Neural cell (in vitro differentiated cells): ENCODE data around the gene SDK1. TPM values are rescaled to one million over a fixed set of nuclear protein-coding genes. Genes with fewer than 3 reads are reported as not detected.

Experiments
- H2AFZ ChIP-seq: fragments of 200-600, 300-800 bp; sonication (generic), shearing (Covaris generic); 2 replicates; pipeline ENCODE4 v1.6.0; 2014; ENCODE audit warnings: low read depth, mild to moderate bottlenecking, antibody characterized with exemption, low read length, moderate library complexity
- H3F3A ChIP-seq: fragments of 200-600 bp; shearing (Covaris generic); 2 replicates; pipeline ENCODE4 v1.6.1; 2016; ENCODE audit warnings: mild to moderate bottlenecking, moderate library complexity, mixed read lengths, antibody characterized with exemption, low read length; ENCODE audit not compliant: insufficient read depth, poor library complexity, severe bottlenecking
- H3K27ac ChIP-seq: fragments of 200-600, 300-800 bp; sonication (generic), shearing (Covaris generic); 2 replicates; pipeline ENCODE4 v1.5.1; 2014; ENCODE audit warnings: mild to moderate bottlenecking, low read length, moderate library complexity
- H3K27me3 ChIP-seq: fragments of 300-800, 200-600 bp; sonication (generic), shearing (Covaris generic); 2 replicates; pipeline ENCODE4 v1.6.0; 2014; ENCODE audit warnings: mild to moderate bottlenecking, low read depth, low read length, moderate library complexity; ENCODE audit not compliant: insufficient read depth
- H3K36me3 ChIP-seq: fragments of 300-800, 200-600 bp; sonication (generic), shearing (Covaris generic); 2 replicates; pipeline ENCODE4 v1.5.1; 2014; ENCODE audit warnings: mild to moderate bottlenecking, antibody characterized with exemption, low read length, moderate library complexity; ENCODE audit not compliant: insufficient read depth
- H3K4me2 ChIP-seq: fragments of 300-800, 200-600 bp; sonication (generic), shearing (Covaris generic); 2 replicates; pipeline ENCODE4 v1.6.0; 2014; ENCODE audit warnings: mild to moderate bottlenecking, low read length
- H3K4me3 ChIP-seq: fragments of 300-800, 200-600 bp; sonication (generic), shearing (Covaris generic); 2 replicates; pipeline ENCODE4 v1.5.1; 2014; ENCODE audit warnings: mild to moderate bottlenecking, low read length, moderate library complexity
- H3K79me2 ChIP-seq: fragments of 200-600 bp; shearing (Covaris generic); replicated peaks from 2 replicates; pipeline ENCODE4 v1.6.0; 2014; ENCODE audit warnings: mild to moderate bottlenecking, low read length, moderate library complexity; ENCODE audit not compliant: insufficient read depth
- H3K9ac ChIP-seq: fragments of 300-800, 200-600 bp; sonication (generic), shearing (Covaris generic); 2 replicates; pipeline ENCODE4 v1.6.1; 2016; ENCODE audit warnings: mild to moderate bottlenecking, low read length, mixed read lengths
- H3K9me2 ChIP-seq: fragments of 200-600 bp; shearing (Covaris generic); 2 replicates; pipeline ENCODE4 v1.6.1; 2016; ENCODE audit warnings: mild to moderate bottlenecking, low read length, mixed read lengths; ENCODE audit not compliant: insufficient read depth
- H3K9me3 ChIP-seq: fragments of 200-600, 300-800 bp; sonication (generic), shearing (Covaris generic); 2 replicates; pipeline ENCODE4 v1.6.1; 2016; ENCODE audit warnings: mild to moderate bottlenecking, mixed run types, low read length, moderate library complexity, mixed read lengths
- H4K20me1 ChIP-seq: fragments of 200-600 bp; shearing (Covaris generic); 2 replicates; pipeline ENCODE4 v1.6.1; 2016; ENCODE audit warnings: mild to moderate bottlenecking, mixed run types; ENCODE audit not compliant: insufficient read depth
- CTCF ChIP-seq: fragments of 450-650 bp; IDR thresholded peaks from 2 replicates; pipeline ENCODE4 v1.5.1; 2014; ENCODE audit warnings: antibody characterized with exemption, mild to moderate bottlenecking, moderate library complexity; ENCODE audit not compliant: poor library complexity, severe bottlenecking
- EP300 ChIP-seq: fragments of 450-650 bp; conservative IDR thresholded peaks from 2 replicates; pipeline ENCODE4 v1.6.1; 2014; ENCODE audit warnings: antibody characterized with exemption, mild to moderate bottlenecking, moderate library complexity; ENCODE audit not compliant: poor library complexity, severe bottlenecking
- EZH2 ChIP-seq: fragments of 200-600, 300-800 bp; shearing (Covaris generic), sonication (generic); IDR thresholded peaks from 2 replicates; pipeline ENCODE4 v1.6.1; 2014; ENCODE audit warnings: antibody characterized with exemption, low read length, borderline replicate concordance, mild to moderate bottlenecking; ENCODE audit not compliant: insufficient read depth, poor library complexity, severe bottlenecking
- MXI1 ChIP-seq: fragments of 450-650 bp; conservative IDR thresholded peaks from 2 replicates; pipeline ENCODE4 v1.6.1; 2014; ENCODE audit warnings: antibody characterized with exemption, mild to moderate bottlenecking; ENCODE audit not compliant: poor library complexity, severe bottlenecking
- POLR2AphosphoS5 ChIP-seq: IDR thresholded peaks from 2 replicates; pipeline ENCODE4 v1.6.1; 2012
- RAD21 ChIP-seq: fragments of 450-650 bp; conservative IDR thresholded peaks from 2 replicates; pipeline ENCODE4 v1.6.1; 2014; ENCODE audit warnings: antibody characterized with exemption, mild to moderate bottlenecking, moderate library complexity
- SMC3 ChIP-seq: fragments of 450-650 bp; conservative IDR thresholded peaks from 2 replicates; pipeline ENCODE4 v1.6.1; 2014; ENCODE audit warnings: antibody characterized with exemption, mild to moderate bottlenecking, moderate library complexity; ENCODE audit not compliant: poor library complexity
- TAF1 ChIP-seq: IDR thresholded peaks from 2 replicates; pipeline ENCODE4 v1.6.1; 2012; ENCODE audit warnings: low read depth
- polyA plus RNA-seq: library from polyadenylated mRNA; depleted of rRNA; stranded (reverse); fragments of >200 nt; gene quantifications from 2 replicates; pipeline ENCODE4 v1.2.3, GENCODE V29; 2014
- TF ChIP-seq, protein P1 (sequence below): IDR thresholded peaks from 2 replicates; pipeline ENCODE4 v1.6.1; 2012; ENCODE audit warnings: borderline replicate concordance

Gene SDK1
- polyA plus RNA-seq, 1 donor from 2014 or later = 2.7 TPM

DNA sequence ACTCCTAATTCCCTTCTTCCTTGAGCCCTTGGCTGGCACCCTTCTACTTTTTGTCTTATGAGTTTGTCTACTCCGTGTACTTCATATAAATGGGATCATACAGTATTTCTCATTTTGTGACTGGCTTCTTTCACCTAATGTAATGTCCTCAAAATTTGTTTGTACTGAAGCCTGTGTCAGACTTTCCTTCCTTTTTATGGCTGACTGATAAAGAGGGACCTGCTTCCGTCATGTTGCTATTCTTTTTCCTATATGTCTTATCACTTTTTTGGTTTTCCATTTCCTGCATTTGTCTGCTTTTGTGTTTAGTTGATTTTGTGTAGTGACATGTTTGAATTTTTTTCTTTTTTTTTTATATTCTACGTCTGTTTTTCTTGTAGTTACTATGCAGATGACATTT is 470.9 kb downstream of the SDK1 start:
- Histone ChIP-seq H3K79me2 (no peaks in the 10 kb centered on the region), H4K20me1 (no peaks in the 10 kb centered on the region), H3K27ac (no peak overlapping the region), H3K9me2 (no peaks in the 10 kb centered on the region), H3K4me2 (no peak overlapping the region), H3F3A (no peaks in the 10 kb centered on the region), H3K36me3 (no peaks in the 10 kb centered on the region), H3K27me3 (no peaks in the 10 kb centered on the region), H2AFZ (no peak overlapping the region), H3K9me3 (no peaks in the 10 kb centered on the region), H3K4me3 (no peak overlapping the region), H3K9ac (no peak overlapping the region)
- no peak for TF ChIP-seq CTCF
- no peak for TF ChIP-seq EZH2
- TF ChIP-seq SMC3 = no peak
- TF ChIP-seq RAD21 = no peak
- TF ChIP-seq, protein P1, sequence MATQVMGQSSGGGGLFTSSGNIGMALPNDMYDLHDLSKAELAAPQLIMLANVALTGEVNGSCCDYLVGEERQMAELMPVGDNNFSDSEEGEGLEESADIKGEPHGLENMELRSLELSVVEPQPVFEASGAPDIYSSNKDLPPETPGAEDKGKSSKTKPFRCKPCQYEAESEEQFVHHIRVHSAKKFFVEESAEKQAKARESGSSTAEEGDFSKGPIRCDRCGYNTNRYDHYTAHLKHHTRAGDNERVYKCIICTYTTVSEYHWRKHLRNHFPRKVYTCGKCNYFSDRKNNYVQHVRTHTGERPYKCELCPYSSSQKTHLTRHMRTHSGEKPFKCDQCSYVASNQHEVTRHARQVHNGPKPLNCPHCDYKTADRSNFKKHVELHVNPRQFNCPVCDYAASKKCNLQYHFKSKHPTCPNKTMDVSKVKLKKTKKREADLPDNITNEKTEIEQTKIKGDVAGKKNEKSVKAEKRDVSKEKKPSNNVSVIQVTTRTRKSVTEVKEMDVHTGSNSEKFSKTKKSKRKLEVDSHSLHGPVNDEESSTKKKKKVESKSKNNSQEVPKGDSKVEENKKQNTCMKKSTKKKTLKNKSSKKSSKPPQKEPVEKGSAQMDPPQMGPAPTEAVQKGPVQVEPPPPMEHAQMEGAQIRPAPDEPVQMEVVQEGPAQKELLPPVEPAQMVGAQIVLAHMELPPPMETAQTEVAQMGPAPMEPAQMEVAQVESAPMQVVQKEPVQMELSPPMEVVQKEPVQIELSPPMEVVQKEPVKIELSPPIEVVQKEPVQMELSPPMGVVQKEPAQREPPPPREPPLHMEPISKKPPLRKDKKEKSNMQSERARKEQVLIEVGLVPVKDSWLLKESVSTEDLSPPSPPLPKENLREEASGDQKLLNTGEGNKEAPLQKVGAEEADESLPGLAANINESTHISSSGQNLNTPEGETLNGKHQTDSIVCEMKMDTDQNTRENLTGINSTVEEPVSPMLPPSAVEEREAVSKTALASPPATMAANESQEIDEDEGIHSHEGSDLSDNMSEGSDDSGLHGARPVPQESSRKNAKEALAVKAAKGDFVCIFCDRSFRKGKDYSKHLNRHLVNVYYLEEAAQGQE = no peak
- no peak for TF ChIP-seq EP300
- TF ChIP-seq MXI1 = no peak
- TF ChIP-seq POLR2AphosphoS5 = no peak
- no peak for TF ChIP-seq TAF1

DNA sequence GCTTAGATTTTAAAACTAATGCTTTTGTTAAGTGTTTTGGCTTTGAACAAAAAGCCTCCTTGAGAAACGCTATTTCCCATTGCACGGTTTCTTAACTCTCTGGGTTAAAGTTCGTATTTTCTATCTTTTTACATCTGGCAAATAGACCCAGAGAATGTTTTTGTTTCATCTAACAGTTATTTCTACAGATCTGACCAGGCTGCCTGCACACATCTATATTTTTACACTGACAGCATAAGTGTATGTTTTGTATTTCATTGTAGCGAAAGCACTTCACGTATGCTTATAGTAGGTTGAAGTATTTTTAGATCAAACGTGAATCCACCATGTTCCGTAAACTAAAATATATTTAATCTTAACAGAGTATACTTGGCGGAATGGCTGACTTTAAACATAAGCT is 477.3 kb downstream of the SDK1 start:
- H3K4me3 ChIP-seq = no peak overlapping the region
- no peak overlapping the region for H3K9ac ChIP-seq
- peaks cover 8% of the 10 kb centered on the region for H3K9me3 ChIP-seq
- TF ChIP-seq TAF1 = no peak
- TF ChIP-seq POLR2AphosphoS5 = peak; percentile 81
- H3K36me3 ChIP-seq = no peaks in the 10 kb centered on the region
- H3K4me2 ChIP-seq = no peak overlapping the region
- H3F3A ChIP-seq = no peaks in the 10 kb centered on the region
- no peaks in the 10 kb centered on the region for H3K9me2 ChIP-seq
- H4K20me1 ChIP-seq = no peaks in the 10 kb centered on the region
- H2AFZ ChIP-seq = no peak overlapping the region
- no peaks in the 10 kb centered on the region for H3K79me2 ChIP-seq
- H3K27me3 ChIP-seq = no peaks in the 10 kb centered on the region
- no peak overlapping the region for H3K27ac ChIP-seq

GRCh38 chr7:3780016-3780415 is 479.0 kb downstream of the SDK1 start:
- no peak overlapping the region for H3K9ac ChIP-seq
- H3K4me2 ChIP-seq = no peak overlapping the region
- H2AFZ ChIP-seq = no peak overlapping the region
- peaks cover 8% of the 10 kb centered on the region for H3K9me3 ChIP-seq
- H3K9me2 ChIP-seq = no peaks in the 10 kb centered on the region
- no peak overlapping the region for H3K27ac ChIP-seq
- H3K4me3 ChIP-seq = no peak overlapping the region
- TF ChIP-seq MXI1 (no peak), CTCF (no peak), TAF1 (no peak), SMC3 (no peak), POLR2AphosphoS5 (no peak), RAD21 (no peak), EZH2 (no peak), EP300 (no peak)
- TF ChIP-seq, protein P1 = no peak
- H3K27me3 ChIP-seq = no peaks in the 10 kb centered on the region
- H3F3A ChIP-seq = no peaks in the 10 kb centered on the region
- H4K20me1 ChIP-seq = no peaks in the 10 kb centered on the region
- no peaks in the 10 kb centered on the region for H3K36me3 ChIP-seq
- no peaks in the 10 kb centered on the region for H3K79me2 ChIP-seq
